Ishikawa (cell line): ENCODE measurements around the gene RPUSD4.

ENCODE experiments used
- CEBPB ChIP-seq: IDR thresholded peaks from 2 replicates; pipeline ENCODE4 v1.6.1; 2012
- CREB1 ChIP-seq: IDR thresholded peaks from 2 replicates; pipeline ENCODE4 v1.6.1; 2012; ENCODE audit warnings: low read depth
- EGR1 ChIP-seq: IDR thresholded peaks from 2 replicates; pipeline ENCODE4 v1.6.1; 2012
- EP300 ChIP-seq: IDR thresholded peaks from 2 replicates; pipeline ENCODE4 v1.6.1; 2012; ENCODE audit warnings: borderline replicate concordance
- FOXM1 ChIP-seq: IDR thresholded peaks from 2 replicates; pipeline ENCODE4 v1.6.1; 2012; ENCODE audit warnings: low read depth, borderline replicate concordance
- NFIC ChIP-seq: IDR thresholded peaks from 2 replicates; pipeline ENCODE4 v1.6.1; 2012
- RAD21 ChIP-seq: IDR thresholded peaks from 2 replicates; pipeline ENCODE4 v1.6.1; 2012; ENCODE audit warnings: low read depth
- TAF1 ChIP-seq: IDR thresholded peaks from 2 replicates; pipeline ENCODE4 v1.6.1; 2012; ENCODE audit warnings: low read depth, mild to moderate bottlenecking
- TCF12 ChIP-seq: IDR thresholded peaks from 2 replicates; pipeline ENCODE4 v1.6.1; 2012; ENCODE audit warnings: low read depth
- TEAD4 ChIP-seq: IDR thresholded peaks from 2 replicates; pipeline ENCODE4 v1.6.1; 2012
- YY1 ChIP-seq: IDR thresholded peaks from 2 replicates; pipeline ENCODE4 v1.6.1; 2012; ENCODE audit warnings: low read depth
- ZBTB7A ChIP-seq: IDR thresholded peaks from 2 replicates; pipeline ENCODE4 v1.6.1; 2012; ENCODE audit warnings: low read depth
- TF ChIP-seq, protein P1 (sequence below): IDR thresholded peaks from 2 replicates; pipeline ENCODE4 v1.6.1; 2012
- TF ChIP-seq, protein P2 (sequence below): IDR thresholded peaks from 2 replicates; pipeline ENCODE4 v1.6.1; 2012; ENCODE audit warnings: low read depth, mild to moderate bottlenecking
- TF ChIP-seq, protein P3 (sequence below): IDR thresholded peaks from 2 replicates; pipeline ENCODE4 v1.6.1; 2012

The RPUSD4 gene

DNA sequence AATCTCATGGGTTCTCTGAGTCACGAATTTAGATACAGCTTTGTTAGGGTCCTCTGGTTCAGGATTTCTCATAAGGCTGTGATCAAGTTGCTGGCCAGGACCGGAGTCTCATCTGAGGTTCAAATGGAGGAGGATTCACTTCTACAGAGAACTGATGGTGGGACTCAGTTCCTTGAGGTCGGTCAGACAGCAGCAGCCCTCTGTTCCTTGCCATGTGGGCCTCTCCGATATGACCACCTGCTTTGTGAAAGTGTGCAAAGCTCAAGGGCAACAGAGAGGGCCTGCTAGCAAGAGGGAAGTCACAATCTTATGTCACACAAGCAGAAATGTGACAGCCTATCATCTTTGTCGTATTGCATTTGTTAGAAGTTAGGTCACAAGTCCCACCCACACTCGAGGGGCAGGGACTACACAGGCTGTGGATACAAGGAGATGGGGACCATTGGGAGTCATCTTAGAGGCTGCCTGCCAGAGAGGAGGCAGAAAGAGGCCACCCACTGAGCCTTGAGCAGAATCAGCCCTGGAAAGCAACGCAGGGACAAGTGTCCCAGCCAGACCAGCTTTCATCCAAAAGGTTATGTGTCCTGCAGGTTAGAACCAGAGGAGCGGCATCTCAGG is 34.5 kb downstream of the RPUSD4 start:
- TF ChIP-seq EP300 (no peak), TCF12 (no peak), RAD21 (no peak), EGR1 (no peak), ZBTB7A (no peak), CREB1 (no peak)
- TF ChIP-seq, protein P1, sequence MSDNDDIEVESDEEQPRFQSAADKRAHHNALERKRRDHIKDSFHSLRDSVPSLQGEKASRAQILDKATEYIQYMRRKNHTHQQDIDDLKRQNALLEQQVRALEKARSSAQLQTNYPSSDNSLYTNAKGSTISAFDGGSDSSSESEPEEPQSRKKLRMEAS, result no peak
- TF ChIP-seq, protein P2, sequence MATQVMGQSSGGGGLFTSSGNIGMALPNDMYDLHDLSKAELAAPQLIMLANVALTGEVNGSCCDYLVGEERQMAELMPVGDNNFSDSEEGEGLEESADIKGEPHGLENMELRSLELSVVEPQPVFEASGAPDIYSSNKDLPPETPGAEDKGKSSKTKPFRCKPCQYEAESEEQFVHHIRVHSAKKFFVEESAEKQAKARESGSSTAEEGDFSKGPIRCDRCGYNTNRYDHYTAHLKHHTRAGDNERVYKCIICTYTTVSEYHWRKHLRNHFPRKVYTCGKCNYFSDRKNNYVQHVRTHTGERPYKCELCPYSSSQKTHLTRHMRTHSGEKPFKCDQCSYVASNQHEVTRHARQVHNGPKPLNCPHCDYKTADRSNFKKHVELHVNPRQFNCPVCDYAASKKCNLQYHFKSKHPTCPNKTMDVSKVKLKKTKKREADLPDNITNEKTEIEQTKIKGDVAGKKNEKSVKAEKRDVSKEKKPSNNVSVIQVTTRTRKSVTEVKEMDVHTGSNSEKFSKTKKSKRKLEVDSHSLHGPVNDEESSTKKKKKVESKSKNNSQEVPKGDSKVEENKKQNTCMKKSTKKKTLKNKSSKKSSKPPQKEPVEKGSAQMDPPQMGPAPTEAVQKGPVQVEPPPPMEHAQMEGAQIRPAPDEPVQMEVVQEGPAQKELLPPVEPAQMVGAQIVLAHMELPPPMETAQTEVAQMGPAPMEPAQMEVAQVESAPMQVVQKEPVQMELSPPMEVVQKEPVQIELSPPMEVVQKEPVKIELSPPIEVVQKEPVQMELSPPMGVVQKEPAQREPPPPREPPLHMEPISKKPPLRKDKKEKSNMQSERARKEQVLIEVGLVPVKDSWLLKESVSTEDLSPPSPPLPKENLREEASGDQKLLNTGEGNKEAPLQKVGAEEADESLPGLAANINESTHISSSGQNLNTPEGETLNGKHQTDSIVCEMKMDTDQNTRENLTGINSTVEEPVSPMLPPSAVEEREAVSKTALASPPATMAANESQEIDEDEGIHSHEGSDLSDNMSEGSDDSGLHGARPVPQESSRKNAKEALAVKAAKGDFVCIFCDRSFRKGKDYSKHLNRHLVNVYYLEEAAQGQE, result no peak

DNA sequence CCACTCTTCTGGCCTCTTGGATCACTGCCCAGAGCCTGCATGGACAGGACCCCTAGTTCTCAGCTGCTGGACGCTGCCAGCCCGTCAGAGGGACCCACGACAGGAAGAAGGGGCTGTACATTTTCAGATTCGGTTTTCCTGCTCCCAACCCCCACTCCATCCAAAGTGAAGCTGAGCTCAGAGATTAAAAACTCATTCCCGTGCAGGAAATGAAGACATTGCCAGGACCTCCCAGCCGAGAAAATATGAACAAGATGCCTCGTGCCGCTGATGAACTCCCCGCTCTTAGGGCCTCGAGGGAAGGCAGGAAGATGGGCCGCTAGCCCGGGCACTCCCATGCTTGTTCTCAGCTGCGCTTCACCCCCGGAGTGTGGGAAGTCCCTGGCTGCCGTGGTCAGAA is 36.1 kb downstream of the RPUSD4 start:
- TF ChIP-seq YY1 (no peak), EP300 (no peak), TEAD4 (no peak), CEBPB (no peak), EGR1 (no peak), ZBTB7A (no peak), TAF1 (no peak), FOXM1 (no peak), NFIC (no peak), CREB1 (no peak), TCF12 (no peak)
- TF ChIP-seq, protein P3, sequence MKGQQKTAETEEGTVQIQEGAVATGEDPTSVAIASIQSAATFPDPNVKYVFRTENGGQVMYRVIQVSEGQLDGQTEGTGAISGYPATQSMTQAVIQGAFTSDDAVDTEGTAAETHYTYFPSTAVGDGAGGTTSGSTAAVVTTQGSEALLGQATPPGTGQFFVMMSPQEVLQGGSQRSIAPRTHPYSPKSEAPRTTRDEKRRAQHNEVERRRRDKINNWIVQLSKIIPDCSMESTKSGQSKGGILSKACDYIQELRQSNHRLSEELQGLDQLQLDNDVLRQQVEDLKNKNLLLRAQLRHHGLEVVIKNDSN, result no peak

DNA sequence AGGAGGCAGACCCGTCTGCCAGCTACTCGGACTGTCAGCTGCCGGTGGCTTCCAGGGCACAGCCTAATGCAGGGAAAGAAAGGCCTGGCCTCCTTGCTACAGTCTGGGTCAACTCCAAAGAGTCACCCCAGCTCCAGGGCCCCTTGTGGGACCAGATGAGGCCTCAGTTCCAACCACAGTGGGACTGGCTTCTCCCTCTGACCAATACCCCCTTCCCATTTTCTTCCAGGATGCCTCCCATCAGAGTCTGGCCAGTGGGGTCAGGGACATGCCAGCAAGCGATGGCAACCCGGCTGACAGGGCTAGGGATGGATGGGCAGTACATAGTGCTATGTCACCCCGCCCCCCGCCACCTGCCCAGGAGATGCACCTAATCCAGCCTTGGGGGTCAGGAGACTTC is 36.6 kb downstream of the RPUSD4 start:
- no peak for TF ChIP-seq ZBTB7A
- no peak for TF ChIP-seq YY1
- no peak for TF ChIP-seq RAD21
- TF ChIP-seq NFIC, result no peak
- TF ChIP-seq FOXM1, result no peak
- no peak for TF ChIP-seq CEBPB
- TF ChIP-seq, protein P1, result no peak
- no peak for TF ChIP-seq TAF1
- TF ChIP-seq, protein P3, result no peak
- TF ChIP-seq TEAD4, result no peak
- TF ChIP-seq EP300, result no peak
- TF ChIP-seq CREB1, result no peak
- no peak for TF ChIP-seq EGR1
- no peak for TF ChIP-seq TCF12
- TF ChIP-seq, protein P2, result no peak

DNA sequence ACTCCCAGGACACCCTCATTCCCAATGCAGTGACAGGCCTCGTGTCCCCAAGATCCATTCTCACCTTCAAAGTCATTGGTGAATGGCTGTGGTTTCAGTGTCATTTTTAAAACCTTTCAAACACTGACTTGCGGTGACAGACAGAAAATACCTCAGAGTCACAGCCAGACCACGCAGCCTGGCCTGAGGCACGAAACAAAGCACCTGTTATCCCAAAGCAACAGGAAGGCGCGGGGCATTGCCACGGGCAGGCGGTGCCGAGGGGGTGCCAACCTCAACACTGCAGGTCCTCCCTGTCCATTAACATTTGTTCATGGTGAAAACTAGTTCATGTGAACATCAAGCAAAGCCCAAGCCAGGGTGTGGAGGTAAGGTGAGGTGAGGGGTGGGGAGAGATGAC is 38.2 kb downstream of the RPUSD4 start:
- TF ChIP-seq TEAD4, result no peak
- TF ChIP-seq NFIC, result no peak
- TF ChIP-seq EP300, result no peak
- TF ChIP-seq TCF12, result no peak
- no peak for TF ChIP-seq CREB1
- TF ChIP-seq, protein P2, result no peak
- TF ChIP-seq FOXM1, result no peak
- TF ChIP-seq, protein P3, result no peak
- TF ChIP-seq, protein P1, result no peak
- no peak for TF ChIP-seq CEBPB
- TF ChIP-seq ZBTB7A, result no peak
- TF ChIP-seq YY1, result no peak
- no peak for TF ChIP-seq RAD21
- TF ChIP-seq EGR1, result no peak
